Lung (tissue), 12 donors: ENCODE data around the gene C16orf86. TPM values are rescaled to one million over a fixed set of nuclear protein-coding genes. Genes with fewer than 3 reads are reported as not detected.
A peak's percentile ranks its signal among the peaks of the same experiment; 100 is the strongest.

Experiments
- ATAC-seq: fragments of 200-7000 bp; cut with Tn5 transposase; one replicate; pipeline ENCODE4 v1.9.1; 2020; ENCODE audit warnings: moderate number of reproducible peaks; ENCODE audit not compliant: insufficient read depth, low FRiP score
- DNase-seq, 3 donors: peaks; one replicate each; pipeline ENCODE4 v3.0.0-alpha.2; 2013 to 2017
- H3K27ac ChIP-seq, 2 donors: one replicate each; pipeline ENCODE4 v1.5.1; 2013; ENCODE audit warnings: mild to moderate bottlenecking in 2 of 2, moderate library complexity in 2 of 2, control low read depth in 1 of 2, inconsistent platforms in 1 of 2, low read depth in 1 of 2, low read length in 1 of 2
- H3K27me3 ChIP-seq, 3 donors: one replicate each; pipeline ENCODE4 v1.5.1; 2013; ENCODE audit warnings: low read length in 2 of 3; ENCODE audit not compliant: control insufficient read depth in 3 of 3, insufficient read depth in 3 of 3
- H3K36me3 ChIP-seq, 4 donors: one replicate each; pipeline ENCODE4 v1.5.1; 2013; ENCODE audit warnings: low read length in 4 of 4, mild to moderate bottlenecking in 1 of 4, moderate library complexity in 1 of 4; ENCODE audit not compliant: control insufficient read depth in 4 of 4, insufficient read depth in 4 of 4
- H3K4me1 ChIP-seq, 5 donors: one replicate each; pipeline ENCODE4 v1.5.1; 2013; ENCODE audit warnings: low read length in 5 of 5, mild to moderate bottlenecking in 2 of 5, moderate library complexity in 1 of 5; ENCODE audit not compliant: control insufficient read depth in 5 of 5, insufficient read depth in 5 of 5
- H3K4me3 ChIP-seq: one replicate; pipeline ENCODE4 v1.5.1; 2013; ENCODE audit warnings: mild to moderate bottlenecking, control low read depth, moderate library complexity
- H3K9ac ChIP-seq, 2 donors: one replicate each; pipeline ENCODE4 v1.5.1; 2013; ENCODE audit warnings: low read length in 2 of 2, control low read depth in 1 of 2; ENCODE audit not compliant: insufficient read depth in 1 of 2
- H3K9me3 ChIP-seq, 4 donors: one replicate each; pipeline ENCODE4 v1.5.1; 2013; ENCODE audit warnings: low read length in 3 of 4, mild to moderate bottlenecking in 1 of 4, moderate library complexity in 1 of 4; ENCODE audit not compliant: control insufficient read depth in 4 of 4, insufficient read depth in 3 of 4
- CTCF ChIP-seq: IDR thresholded peaks from 2 replicates; pipeline ENCODE4 v1.5.1; 2012; ENCODE audit warnings: mild to moderate bottlenecking; ENCODE audit errors: control extremely low read depth, extremely low read depth
- WGBS, 2 donors: extraction: QIAGEN DNeasy Blood & Tissue Kit; methylation state at CpG; one replicate each; pipeline ENCODE4 v1.1.7; 2013; 5-methylcytosine and 5-hydroxymethylcytosine counted together
- polyA plus RNA-seq, 2 donors: library from polyadenylated mRNA; stranded (reverse); fragments of 200-250 nt; gene quantifications; one replicate each; pipeline ENCODE4 v1.2.1, GENCODE V29; 2013
- total RNA-seq, 2 donors: library from RNA; depleted of rRNA in 1 of 2; stranded (reverse); fragments of >200 nt in 1 of 2; gene quantifications; one replicate each; pipeline ENCODE4 v1.2.1, GENCODE V29; 2014 to 2021
- donor health status: control.
- donor health status: control.
- donor health status: Bipolar disorder and iron deficiency.
- donor health status: healthy.
- donor health status: DM: yes; HTN: yes; CAD: no.

Gene C16orf86
- total and polyA plus RNA-seq, 4 donors, result 3.7 to 6.4 (median 5.2) TPM

- TF ChIP-seq CTCF, result no peak
- H3K4me1 ChIP-seq, result peaks cover 0 to 12% (median 3%) of the 10 kb centered on the region in 5 donors
- no peak overlapping the region for H3K27ac ChIP-seq
- peaks cover 22 to 36% (median 35%) of the 10 kb centered on the region in 4 donors for H3K36me3 ChIP-seq
- H3K9ac ChIP-seq, result no peak overlapping the region
- no peak overlapping the region for H3K4me3 ChIP-seq
- ATAC-seq (no peak), DNase-seq (no peak)
- H3K27me3 ChIP-seq, result no peaks in the 10 kb centered on the region
- no peaks in the 10 kb centered on the region for H3K9me3 ChIP-seq
- 93 to 95% methylated on average over 8 of the region's 8 CpGs for WGBS, 2 donors
Observed at GRCh38 chr16:67636713-67637112, 29.9 kb upstream of the C16orf86 start.

- Histone ChIP-seq H3K36me3 (peaks cover 21 to 36% (median 32%) of the 10 kb centered on the region in 4 donors), H3K4me3 (no peak overlapping the region), H3K9ac (no peak overlapping the region), H3K27me3 (no peaks in the 10 kb centered on the region), H3K4me1 (peaks cover 0 to 11% (median 2%) of the 10 kb centered on the region in 5 donors), H3K27ac (no peak overlapping the region), H3K9me3 (no peaks in the 10 kb centered on the region)
- no peak for ATAC-seq
- 91 to 95% methylated on average over 12 of the region's 12 CpGs for WGBS, 2 donors
- no peak for TF ChIP-seq CTCF
- DNase-seq, result no peak
Observed at GRCh38 chr16:67637625-67638024, 29.0 kb upstream of the C16orf86 start.

- 47 to 70% methylated on average over 10 of the region's 10 CpGs for WGBS, 2 donors
- H3K27ac ChIP-seq, result peak overlapping the region in 1 of 2 donors; percentile 24
- ATAC-seq (no peak), DNase-seq (peak in 1 of 3 donors; percentile 42)
- no peak overlapping the region for H3K9ac ChIP-seq
- TF ChIP-seq CTCF, result no peak
- H3K36me3 ChIP-seq, result peaks cover 16 to 19% (median 17%) of the 10 kb centered on the region in 4 donors
- peaks cover 0 to 17% (median 3%) of the 10 kb centered on the region in 3 donors for H3K27me3 ChIP-seq
- H3K9me3 ChIP-seq, result no peaks in the 10 kb centered on the region
- H3K4me3 ChIP-seq, result no peak overlapping the region
- H3K4me1 ChIP-seq, result peaks cover 0 to 9% (median 2%) of the 10 kb centered on the region in 5 donors
Observed at GRCh38 chr16:67641779-67642708, 24.6 kb upstream of the C16orf86 start.
